Measurements from ENCODE around the gene UBA52.
"Not testable (repeated sequence)": the region's sequence is repeated elsewhere in the genome, so short reads cannot be mapped to it uniquely, and the experiment has no call there.

Gene UBA52

DNA sequence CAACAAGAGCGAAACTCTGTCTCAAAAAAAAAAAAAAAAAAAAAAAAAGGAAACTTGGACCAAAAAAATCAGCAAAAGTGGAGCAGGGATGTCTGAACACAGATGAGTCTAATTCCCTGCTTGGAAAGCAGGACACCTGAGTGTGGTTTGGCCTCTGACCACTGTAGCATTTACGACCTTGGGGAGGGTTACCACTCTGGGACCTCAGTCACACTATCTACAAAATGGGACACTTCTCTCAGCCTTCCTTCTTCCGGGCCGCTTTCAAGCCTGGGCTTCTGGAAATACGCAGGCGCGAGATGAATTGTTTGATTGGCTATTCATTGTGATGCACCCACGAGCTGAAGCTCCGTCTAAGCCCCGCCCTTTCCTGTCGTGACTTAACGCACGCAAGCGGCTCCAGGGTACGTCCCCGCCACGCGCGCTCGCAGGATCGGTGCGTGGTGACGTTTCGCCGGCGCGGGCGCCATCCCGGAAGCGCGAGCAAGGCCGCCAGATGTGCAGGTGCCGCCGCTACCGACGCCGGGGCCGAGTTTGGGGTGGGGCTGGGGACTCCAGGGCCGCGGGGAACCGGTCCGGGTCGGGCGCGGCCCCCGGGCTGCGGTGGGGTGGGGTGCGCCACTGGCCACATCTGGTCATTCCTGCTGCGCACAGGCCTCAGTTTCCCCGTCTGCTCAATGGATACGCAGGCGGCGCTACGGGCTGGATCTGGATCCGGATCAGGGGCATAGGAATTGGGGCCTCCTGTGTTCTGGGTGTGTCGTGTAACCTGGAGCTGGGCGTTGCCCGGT lies 14.1 kb upstream of the UBA52 start, which contains the start of gene KXD1:
KXD1 (plus strand) TSS at position 460 of the 791 bp plus-strand sequence. CDS start 4,187 bp downstream, outside the sequence.
- DNase-seq: peak; percentile 99

DNA sequence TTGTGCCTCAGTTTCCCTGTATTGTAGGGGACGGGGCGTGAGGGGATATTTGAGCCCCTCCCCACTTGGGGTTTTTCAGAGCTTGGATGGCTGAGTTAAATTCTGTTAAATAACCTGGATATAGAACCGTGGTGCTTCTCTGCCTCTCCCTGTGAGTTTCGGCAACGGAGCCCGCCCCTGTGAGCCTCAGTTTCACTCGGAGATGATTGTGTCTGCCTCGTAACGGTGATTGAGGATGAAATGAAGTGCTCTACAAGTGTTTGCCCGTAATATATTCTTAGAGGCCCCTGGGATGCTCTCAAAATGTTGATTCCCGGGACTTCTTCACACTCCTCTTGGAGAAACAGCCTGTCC lies 13.5 kb upstream of the UBA52 start:
- no peak for DNase-seq

DNA sequence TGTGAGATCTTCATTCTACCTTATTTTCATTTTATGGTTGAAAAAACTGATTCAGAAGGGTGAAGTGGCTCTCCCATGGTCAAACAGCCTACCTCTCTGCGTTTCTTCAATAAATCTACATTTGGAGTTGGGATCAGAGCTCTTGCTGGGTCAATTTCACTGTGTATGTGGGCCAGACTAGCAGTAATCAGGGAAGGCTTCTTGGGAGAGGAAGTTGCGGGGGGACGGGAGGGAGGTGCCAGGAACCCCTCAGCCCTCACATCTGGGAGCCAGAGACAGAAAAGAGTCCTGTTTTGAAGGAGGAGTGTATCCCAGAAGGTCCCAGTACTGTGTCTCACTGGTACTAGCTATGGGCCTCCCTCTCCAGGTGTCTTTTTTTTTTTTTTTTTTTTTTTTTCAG lies 13.1 kb upstream of the UBA52 start:
- no peak for DNase-seq

DNA sequence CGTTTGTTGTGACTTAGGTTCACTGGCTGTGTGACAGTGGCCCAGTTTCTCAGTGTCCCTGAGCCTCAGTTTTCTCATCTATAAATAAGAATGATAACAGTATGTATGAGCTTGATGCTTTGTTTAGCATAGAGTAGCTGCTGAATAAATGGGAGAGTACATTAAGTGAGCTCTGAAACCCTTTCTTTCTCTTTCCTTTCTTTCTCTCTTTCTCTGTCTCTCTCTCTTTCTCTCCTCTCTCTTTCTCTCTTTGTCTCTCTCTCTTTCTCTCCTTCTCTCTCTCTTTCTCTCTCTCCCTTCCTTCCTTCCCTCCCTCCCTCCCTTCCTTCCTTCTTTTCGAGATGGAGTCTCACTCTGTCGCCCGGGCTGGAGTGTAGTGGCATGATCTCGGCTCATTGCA lies 12.0 kb upstream of the UBA52 start:
- no peak for DNase-seq

DNA sequence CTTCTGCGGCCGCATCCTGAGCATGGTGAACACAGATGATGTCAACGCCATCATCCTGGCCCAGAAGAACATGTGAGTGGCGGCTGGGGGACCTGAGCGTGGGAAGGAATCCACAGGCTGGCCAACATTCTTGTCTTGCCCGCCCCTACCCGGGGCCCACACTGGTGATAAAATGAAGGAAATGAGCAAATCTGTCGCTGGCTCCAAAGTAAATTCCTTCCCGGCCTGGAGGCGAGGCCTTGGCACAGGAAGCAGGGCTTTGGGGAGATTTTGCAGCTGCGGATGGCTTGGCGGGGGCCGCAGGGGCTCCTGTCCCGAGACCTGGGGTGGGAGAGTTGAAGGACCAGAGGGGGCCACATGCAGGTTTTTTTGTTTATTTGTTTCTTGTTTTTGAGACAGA lies 9.6 kb upstream of the UBA52 start:
- no peak for DNase-seq

DNA sequence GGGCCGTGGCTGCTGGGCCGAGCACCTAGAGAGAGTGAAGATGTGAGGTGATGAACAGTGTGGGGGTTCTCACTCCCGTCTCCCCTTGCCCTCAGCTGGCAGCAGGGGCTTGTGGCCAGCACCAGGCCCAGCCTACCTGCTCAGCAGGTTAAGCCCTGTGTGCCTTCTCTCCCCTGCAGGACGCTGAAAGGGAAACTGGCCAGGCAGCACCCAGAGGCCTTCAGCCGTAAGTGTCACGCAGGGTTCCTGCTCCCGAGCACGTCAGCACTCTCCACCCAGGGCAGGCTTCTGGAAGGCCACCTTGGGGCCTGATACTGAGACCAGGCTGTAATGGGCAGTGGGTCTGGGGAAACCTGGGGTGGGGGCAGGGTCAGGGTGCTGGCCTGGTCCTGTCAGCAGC lies 4.7 kb upstream of the UBA52 start:
- DNase-seq: no peak

DNA sequence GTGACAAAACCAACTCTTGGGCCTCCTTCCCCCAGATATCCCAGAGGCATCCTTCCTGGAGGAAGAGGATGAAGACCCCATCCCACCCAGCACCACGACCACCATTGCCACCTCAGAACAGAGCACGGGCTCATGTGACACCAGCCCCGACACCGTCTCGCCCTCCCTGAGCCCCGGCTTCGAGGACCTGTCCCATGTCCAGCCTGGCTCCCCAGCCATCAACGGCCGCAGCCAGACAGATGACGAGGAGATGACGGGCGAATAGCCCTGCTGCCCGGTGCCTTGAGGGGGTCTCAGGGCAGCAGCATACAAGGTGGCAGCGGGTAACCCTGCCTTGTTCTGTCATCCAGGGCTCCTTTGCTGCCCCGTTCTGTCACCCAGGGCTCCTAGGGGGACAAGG lies 3.3 kb upstream of the UBA52 start:
- no peak for DNase-seq

DNA sequence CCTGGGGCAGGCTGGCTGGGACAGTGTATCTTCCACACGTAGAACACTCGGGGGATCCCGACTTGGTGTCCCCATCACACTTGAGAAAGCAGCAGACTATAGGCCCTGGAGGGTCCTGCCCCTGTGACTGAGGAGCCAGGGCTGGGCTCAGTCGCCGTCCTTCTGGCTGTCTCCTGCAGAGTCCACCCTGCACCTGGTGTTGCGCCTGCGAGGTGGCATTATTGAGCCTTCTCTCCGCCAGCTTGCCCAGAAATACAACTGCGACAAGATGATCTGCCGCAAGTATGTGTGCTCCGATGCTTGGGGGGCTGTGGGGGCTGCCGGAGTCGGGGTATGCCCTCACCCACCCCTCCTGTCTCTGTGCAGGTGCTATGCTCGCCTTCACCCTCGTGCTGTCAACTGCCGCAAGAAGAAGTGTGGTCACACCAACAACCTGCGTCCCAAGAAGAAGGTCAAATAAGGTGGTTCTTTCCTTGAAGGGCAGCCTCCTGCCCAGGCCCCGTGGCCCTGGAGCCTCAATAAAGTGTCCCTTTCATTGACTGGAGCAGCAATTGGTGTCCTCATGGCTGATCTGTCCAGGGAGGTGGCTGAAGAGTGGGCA lies 3.1 kb downstream of the UBA52 start:
- DNase-seq: no peak

DNA sequence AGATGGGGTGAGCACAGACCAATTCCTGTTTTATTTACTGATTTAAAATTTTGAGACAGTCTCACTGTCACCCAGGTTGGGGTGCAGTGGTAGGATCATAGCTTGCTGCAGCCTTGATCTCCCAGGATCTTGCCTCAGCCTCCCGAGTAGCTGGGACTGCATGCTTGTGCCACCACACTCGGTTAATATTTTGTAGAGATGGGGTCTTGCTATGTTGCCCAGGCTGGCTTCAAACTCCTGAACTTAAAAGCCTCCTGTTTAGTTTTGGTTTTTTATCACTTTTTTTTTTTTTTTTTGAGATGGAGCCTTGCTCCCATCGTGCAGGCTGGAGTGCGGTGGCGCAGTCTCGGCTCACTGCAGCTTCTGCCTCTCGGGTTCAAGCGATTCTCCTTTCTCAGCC lies 4.7 kb downstream of the UBA52 start:
- DNase-seq: no peak

DNA sequence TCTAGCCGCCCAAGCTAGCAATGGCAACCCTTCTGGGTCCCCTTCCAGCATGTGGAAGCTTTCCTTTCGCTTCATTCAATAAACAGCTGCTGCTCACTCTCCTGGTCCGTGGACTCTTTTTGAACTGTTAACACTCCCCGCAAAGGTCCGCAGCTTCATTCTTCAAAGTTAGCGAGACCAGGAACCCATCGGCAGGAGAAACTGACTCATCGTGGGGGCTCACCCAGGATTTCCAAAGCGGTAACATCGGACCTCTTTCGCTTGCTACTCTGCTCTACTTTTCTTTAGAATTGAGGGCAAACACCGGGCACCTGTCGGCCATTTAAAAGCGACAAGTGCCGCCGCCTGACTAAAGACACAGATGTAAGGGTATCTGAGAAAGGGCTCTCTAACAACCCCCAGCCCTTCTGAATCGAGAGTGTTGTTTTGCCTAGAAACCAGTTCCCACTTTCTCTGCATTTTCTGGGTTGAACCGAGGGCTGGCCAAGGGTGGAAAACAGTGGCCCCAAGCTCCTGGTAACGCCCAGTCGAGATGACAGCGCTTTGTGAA lies 5.8 kb downstream of the UBA52 start:
- DNase-seq: no peak

DNA sequence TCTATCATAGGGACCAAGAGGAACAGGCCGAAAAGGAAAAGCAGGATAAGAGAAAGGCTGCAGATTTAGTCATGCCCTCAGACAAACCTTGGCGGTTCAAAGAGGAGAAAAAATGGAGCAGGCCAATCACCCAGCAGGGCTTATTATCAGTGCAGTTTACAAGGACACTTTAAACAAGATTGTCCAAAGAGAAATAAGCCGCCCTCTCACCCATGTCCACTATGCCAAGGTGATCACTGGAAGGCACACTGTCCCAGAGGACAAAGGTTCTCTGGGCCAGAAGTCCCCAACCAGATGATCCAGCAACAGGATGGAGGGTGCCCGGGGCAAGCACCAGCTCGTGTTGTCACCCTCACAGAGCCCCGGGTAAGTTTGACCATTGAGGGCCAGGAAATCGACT lies 8.7 kb downstream of the UBA52 start:
- no peak for DNase-seq

DNA sequence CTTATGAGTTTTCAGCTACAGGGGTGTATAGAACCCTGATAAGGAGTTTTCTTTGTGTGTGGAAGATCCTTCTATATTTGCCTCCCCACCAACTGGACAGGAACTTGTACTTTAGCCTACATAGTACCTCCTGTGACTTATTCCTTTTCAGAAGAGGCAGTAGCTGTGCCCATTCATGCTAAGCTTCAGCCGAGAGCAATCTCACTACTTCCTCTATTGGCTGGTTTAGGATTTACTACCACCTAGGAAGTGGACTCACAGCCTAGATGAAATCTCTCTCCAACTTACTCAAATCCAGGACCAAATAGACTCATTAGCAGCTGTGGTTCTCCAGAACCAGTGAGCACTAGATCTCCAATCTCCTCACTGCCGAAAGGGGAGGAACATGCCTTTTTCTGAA lies 14.6 kb downstream of the UBA52 start:
- DNase-seq: no peak

DNA sequence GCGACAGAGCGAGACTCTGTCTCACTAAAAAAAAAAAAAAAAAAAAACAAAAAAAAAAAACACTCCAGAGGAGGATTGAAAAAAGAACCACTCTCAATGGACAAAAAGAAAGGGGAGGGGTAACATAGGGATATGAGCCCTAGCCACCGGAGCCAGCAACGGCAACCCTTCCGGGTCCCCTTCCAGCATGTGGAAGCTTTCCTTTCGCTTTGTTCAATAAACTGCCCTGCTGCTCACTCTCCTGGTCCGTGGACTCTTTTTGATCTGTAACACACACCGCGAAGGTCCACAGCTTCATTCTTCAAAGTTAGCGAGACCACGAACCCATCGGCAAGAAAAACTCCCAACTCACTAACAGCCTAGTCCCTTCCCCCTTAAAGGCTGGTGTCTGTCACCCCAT lies 15.9 kb downstream of the UBA52 start:
- DNase-seq: no peak

DNA sequence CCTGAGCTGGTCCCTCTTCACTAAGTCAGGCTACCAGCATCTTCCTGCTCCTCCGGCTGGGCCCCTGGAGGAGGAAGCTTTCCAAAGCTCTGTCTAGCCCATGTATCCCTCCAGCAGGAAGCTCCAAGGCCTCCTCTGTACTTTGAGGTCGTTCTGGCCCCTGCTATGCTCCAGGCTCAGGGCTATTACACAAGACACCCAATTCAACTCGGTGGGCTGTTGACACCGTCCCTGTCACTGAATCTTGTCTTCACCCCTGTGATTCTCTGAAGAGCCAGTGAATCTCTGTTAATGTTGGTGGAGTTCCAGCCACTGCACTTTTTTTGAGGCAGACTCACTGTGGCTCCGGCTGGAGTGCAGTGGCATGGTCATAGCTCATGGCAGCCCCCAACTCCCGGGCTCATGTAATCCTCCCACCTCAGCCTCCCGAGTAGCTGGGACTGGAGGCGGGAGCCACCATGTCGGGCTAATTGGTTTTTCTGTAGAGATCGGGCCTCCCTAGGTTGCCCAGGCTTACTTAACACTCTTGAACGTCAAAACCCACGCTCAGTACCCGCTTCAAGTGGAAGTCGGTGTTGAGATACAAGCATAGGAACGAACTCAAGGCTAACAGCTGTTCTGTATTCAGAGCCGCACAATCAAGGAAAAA lies 16.4 kb downstream of the UBA52 start:
- no peak for DNase-seq

DNA sequence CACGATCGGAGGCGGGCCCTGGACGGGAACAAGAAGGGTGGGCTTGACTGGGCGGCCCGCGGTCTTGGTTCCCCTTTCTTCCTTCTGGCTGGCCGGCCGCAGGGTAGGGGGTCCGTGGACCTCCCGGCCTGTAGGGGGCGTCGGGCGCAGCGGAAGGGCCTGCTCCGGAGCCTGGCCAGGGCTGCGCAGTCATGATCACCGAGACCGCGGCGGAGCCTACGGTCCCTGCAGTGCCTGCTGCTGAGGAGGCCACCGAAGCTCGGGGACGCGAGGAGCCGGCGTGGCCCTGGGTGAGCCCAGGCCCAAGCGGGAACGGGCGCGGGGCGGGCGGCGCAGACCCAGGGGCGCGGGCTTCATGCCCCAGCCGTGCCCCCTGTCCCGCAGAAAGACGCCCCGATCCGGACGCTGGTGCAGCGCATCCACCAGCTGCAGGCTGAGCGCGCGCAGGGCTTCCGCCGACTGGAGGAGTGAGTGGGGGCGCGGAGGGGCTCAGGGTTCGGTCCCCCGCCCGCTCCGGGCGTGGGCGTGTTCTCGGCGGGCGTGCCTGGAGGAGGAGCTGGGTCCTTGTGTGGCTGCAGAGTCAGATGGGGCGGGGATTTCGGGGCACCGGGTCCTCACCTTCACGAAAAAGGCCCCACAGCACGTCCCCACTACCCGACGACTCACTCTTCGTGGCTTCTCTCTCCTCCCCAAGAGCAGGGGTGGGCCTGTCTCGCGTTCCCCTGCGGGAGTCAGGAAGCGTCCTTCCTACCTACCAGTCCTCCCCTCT lies 17.1 kb downstream of the UBA52 start, which contains the start of gene REX1BD:
REX1BD (plus strand) TSS at position 188 of the 769 bp plus-strand sequence; CDS start at position 192, 4 bp downstream.
- peak; percentile 93 for DNase-seq

DNA sequence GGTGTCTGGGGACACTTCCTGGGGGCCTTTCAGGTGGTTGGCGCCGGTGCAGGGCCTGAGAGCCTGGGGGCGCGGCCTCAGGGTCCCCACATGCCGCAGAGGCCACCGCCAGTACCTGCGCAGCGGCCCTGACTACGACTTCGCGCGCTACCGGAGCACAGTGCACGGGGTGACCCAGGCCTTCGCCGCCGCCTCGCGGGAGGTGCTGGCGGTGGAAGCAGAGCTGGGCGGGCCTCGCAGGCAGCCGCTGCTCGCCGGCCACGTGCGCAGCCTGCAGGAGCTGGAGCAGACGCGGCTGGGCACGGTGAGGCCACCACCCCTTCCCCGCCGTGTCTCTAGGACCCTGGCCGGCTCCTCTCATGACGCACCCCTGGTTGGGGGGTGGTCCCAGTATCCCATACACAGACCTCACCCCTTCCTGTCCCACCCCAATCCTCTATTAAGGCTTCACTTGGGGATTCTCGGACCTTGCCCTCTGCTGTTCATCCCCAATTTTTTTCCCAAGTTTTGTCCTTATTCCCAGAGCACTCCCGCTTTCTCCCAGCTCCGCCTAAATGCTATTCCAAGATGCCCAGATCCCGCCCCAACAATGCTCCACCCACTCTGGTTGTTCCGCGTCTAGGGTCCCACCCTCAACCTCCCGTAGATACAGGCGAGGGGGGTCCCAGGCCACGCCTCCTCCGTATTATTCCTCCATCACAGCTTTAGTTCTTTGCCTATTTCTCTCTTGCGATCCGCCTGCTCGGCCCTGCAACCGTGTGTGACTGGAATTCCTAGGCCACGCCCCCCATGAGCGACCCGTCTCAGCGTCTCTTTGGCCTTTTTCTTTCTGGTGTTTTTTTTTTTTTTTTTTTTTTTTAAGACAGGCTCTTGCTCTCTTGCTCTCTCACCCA lies 18.0 kb downstream of the UBA52 start:
- peak; percentile 72 for DNase-seq

DNA sequence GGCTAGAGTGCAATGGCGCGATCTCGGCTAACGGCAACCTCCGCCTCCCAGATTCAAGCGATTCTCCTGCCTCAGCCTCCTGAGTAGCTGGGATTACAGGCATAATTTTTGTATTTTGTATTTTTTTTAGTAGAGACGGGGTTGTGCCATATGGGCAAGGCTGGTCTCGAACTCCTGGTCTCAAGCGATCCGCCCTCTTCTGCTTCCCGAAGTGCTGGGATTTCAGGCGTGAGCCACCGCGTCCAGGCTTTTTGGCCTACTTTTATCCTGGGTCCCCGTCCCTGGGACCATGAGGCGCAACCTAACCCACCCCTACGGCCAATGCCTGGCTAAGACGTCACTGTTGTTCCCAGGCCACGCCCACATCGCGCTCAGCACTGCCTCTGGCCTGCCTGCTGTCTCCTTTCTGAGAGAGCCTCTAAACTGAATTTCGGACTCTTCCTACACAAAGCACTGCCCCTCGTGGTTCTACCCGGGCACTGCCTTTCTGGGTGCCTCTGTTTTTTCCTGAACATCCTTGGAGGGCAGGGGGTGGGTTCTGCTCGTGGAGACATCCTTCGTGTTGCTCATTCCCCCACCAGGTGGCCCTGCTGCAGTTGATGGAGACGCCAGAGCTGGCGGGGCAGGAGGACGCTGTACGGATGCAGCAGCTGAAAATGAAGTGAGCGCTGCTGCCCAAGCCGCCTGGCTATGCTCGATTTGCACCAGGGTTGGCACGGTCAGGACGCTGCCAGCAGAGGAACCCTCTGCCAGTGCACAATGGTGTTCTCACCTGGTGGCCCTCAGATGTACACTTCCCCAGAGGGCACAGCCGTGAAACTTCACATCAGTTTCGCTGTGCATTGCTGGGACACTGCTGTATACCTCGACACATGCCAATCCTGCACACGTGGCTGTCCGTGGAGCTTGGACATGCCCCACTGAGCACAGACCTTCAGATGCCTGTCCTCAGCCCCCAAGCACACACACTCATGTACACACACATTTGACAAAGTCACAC lies 18.9 kb downstream of the UBA52 start:
- DNase-seq: peak; percentile 53

DNA sequence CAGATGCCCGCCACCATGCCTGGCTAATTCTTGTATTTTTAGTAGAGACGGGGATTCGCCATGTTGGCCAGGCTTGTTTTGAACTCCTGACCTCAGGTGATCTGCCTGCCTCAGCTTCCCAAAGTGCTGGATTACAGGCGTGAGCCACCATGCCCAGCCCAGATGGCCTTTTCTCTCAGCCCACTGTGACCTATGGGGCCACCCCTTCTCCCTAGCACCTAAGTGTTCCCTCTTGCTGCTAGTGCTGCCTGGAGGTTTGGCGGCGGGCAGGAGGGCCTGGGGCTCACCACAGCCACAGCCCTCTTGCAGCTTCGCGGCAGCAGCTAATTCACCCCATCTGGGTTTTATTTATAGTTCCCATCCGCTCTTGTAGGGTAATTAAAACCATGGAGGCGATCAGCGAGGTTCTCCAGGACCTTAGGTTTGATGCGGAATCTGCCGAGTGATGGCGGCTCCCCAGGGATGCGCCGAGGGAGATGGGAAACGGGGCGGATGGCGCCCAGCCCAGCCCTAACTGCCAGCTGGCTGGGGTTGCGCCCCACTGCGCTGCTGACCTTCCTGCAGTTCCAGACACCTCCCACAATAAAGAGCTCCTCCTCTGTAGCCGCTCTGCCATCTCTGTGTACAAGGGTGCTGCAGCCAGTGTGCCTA lies 20.2 kb downstream of the UBA52 start:
- no peak for DNase-seq

DNA sequence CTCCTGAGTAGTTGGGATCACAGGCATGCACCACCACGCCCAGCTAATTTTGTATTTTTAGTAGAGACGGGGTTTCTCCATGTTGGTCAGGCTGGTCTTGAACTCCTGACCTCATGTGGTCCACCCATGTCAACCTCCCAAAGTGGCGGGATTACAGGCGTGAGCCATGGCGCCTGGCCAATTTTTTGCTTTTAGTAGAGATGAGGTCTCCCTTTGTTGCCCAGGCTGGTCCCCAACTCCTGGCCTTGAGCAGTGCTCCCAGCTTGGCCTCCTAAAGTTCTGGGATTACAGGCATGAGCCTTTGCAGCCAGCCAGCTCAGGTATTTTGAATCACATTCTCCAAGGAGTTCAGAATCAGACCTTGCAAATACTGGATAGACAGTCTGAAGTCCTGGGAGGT lies 21.1 kb downstream of the UBA52 start:
- DNase-seq: not testable (repeated sequence)
